OCI-LY7 (cell line): Measurements from ENCODE around the gene EYS.

ENCODE experiments used
- CTCF ChIP-seq: fragments of 200-600 bp; sonication (generic); conservative IDR thresholded peaks from 2 replicates; pipeline ENCODE4 v1.5.1; 2014; ENCODE audit warnings: mild to moderate bottlenecking, antibody characterized with exemption, low read length, moderate library complexity, mixed read lengths
- EZH2phosphoT487 ChIP-seq: fragments of 200-600 bp; sonication (generic); IDR thresholded peaks from 2 replicates; pipeline ENCODE4 v1.6.1; 2018; ENCODE audit warnings: low read depth, borderline replicate concordance, mild to moderate bottlenecking, mixed run types, antibody characterized with exemption, low read length, moderate library complexity, mixed read lengths

GRCh38 chr6:64041373-64041772 is 1665.7 kb downstream of the EYS start:
- TF ChIP-seq CTCF, result no peak
- no peak for TF ChIP-seq EZH2phosphoT487
